Measurements from ENCODE around the gene RBM38.

DNA sequence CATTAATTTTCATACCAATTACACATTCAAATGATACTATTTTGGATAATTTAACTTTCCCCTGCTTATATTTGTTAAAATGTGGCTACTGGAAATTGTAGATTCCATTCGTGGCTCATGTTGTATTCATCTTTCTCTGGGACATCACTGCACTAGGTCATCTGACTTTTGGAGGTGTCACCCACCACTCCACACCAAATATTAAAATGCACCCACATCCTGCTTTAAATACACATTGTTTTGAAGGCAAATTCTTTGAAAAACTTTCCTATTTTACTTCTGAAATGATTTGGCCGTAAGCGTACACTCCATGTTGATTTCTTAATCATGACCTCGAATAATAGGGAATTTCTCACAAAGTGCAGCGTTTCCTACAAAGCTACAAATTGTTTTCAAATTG, 8.7 kb upstream of the RBM38 start:
- TF ChIP-seq POLR2AphosphoS5 (IDR thresholded peaks at IDR 0.05; ENCODE audit: control insufficient read depth, insufficient read depth, low read depth, low read length) = no peak
- TF ChIP-seq, protein P1, sequence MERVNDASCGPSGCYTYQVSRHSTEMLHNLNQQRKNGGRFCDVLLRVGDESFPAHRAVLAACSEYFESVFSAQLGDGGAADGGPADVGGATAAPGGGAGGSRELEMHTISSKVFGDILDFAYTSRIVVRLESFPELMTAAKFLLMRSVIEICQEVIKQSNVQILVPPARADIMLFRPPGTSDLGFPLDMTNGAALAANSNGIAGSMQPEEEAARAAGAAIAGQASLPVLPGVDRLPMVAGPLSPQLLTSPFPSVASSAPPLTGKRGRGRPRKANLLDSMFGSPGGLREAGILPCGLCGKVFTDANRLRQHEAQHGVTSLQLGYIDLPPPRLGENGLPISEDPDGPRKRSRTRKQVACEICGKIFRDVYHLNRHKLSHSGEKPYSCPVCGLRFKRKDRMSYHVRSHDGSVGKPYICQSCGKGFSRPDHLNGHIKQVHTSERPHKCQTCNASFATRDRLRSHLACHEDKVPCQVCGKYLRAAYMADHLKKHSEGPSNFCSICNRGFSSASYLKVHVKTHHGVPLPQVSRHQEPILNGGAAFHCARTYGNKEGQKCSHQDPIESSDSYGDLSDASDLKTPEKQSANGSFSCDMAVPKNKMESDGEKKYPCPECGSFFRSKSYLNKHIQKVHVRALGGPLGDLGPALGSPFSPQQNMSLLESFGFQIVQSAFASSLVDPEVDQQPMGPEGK (CRISPR knock-in tag; IDR thresholded peaks at IDR 0.05; ENCODE audit: borderline replicate concordance) = no peak
- TF ChIP-seq, protein P2, sequence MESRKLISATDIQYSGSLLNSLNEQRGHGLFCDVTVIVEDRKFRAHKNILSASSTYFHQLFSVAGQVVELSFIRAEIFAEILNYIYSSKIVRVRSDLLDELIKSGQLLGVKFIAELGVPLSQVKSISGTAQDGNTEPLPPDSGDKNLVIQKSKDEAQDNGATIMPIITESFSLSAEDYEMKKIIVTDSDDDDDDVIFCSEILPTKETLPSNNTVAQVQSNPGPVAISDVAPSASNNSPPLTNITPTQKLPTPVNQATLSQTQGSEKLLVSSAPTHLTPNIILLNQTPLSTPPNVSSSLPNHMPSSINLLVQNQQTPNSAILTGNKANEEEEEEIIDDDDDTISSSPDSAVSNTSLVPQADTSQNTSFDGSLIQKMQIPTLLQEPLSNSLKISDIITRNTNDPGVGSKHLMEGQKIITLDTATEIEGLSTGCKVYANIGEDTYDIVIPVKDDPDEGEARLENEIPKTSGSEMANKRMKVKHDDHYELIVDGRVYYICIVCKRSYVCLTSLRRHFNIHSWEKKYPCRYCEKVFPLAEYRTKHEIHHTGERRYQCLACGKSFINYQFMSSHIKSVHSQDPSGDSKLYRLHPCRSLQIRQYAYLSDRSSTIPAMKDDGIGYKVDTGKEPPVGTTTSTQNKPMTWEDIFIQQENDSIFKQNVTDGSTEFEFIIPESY (CRISPR knock-in tag; IDR thresholded peaks at IDR 0.05) = no peak
- TF ChIP-seq, protein P3, sequence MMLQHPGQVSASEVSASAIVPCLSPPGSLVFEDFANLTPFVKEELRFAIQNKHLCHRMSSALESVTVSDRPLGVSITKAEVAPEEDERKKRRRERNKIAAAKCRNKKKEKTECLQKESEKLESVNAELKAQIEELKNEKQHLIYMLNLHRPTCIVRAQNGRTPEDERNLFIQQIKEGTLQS (IDR thresholded peaks at IDR 0.05) = no peak
- TF ChIP-seq, protein P3 (CRISPR knock-in tag; conservative IDR thresholded peaks at IDR 0.05) = no peak
- TF ChIP-seq GABPA (tag; conservative IDR thresholded peaks at IDR 0.05; ENCODE audit: low read depth) = no peak
- TF ChIP-seq RCOR1 (IDR thresholded peaks at IDR 0.05; ENCODE audit: borderline replicate concordance in 1 of 2, low read depth in 2 of 2, low read length in 2 of 2) = no peak
- TF ChIP-seq, protein P4, sequence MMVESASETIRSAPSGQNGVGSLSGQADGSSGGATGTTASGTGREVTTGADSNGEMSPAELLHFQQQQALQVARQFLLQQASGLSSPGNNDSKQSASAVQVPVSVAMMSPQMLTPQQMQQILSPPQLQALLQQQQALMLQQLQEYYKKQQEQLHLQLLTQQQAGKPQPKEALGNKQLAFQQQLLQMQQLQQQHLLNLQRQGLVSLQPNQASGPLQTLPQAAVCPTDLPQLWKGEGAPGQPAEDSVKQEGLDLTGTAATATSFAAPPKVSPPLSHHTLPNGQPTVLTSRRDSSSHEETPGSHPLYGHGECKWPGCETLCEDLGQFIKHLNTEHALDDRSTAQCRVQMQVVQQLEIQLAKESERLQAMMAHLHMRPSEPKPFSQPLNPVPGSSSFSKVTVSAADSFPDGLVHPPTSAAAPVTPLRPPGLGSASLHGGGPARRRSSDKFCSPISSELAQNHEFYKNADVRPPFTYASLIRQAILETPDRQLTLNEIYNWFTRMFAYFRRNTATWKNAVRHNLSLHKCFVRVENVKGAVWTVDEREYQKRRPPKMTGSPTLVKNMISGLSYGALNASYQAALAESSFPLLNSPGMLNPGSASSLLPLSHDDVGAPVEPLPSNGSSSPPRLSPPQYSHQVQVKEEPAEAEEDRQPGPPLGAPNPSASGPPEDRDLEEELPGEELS (CRISPR knock-in tag; IDR thresholded peaks at IDR 0.05; ENCODE audit: borderline replicate concordance) = no peak
- TF ChIP-seq ZNF146 (CRISPR knock-in tag; IDR thresholded peaks at IDR 0.05; ENCODE audit: unreplicated experiment) = no peak
- TF ChIP-seq, protein P5, sequence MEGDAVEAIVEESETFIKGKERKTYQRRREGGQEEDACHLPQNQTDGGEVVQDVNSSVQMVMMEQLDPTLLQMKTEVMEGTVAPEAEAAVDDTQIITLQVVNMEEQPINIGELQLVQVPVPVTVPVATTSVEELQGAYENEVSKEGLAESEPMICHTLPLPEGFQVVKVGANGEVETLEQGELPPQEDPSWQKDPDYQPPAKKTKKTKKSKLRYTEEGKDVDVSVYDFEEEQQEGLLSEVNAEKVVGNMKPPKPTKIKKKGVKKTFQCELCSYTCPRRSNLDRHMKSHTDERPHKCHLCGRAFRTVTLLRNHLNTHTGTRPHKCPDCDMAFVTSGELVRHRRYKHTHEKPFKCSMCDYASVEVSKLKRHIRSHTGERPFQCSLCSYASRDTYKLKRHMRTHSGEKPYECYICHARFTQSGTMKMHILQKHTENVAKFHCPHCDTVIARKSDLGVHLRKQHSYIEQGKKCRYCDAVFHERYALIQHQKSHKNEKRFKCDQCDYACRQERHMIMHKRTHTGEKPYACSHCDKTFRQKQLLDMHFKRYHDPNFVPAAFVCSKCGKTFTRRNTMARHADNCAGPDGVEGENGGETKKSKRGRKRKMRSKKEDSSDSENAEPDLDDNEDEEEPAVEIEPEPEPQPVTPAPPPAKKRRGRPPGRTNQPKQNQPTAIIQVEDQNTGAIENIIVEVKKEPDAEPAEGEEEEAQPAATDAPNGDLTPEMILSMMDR (IDR thresholded peaks at IDR 0.05 in 2 of 3, conservative IDR thresholded peaks at IDR 0.05 in 1 of 3; ENCODE audit: insufficient read depth in 2 of 3, low read depth in 1 of 3, low read length in 3 of 3) = no peak
- no peak for TF ChIP-seq EP300 (IDR thresholded peaks at IDR 0.05; ENCODE audit: low read length)
- TF ChIP-seq POU5F1 (IDR thresholded peaks at IDR 0.05; ENCODE audit: borderline replicate concordance, low read depth, low read length, partially characterized antibody) = no peak
- TF ChIP-seq, protein P6, sequence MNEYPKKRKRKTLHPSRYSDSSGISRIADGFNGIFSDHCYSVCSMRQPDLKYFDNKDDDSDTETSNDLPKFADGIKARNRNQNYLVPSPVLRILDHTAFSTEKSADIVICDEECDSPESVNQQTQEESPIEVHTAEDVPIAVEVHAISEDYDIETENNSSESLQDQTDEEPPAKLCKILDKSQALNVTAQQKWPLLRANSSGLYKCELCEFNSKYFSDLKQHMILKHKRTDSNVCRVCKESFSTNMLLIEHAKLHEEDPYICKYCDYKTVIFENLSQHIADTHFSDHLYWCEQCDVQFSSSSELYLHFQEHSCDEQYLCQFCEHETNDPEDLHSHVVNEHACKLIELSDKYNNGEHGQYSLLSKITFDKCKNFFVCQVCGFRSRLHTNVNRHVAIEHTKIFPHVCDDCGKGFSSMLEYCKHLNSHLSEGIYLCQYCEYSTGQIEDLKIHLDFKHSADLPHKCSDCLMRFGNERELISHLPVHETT (CRISPR knock-in tag; conservative IDR thresholded peaks at IDR 0.05 in 1 of 2, IDR thresholded peaks at IDR 0.05 in 1 of 2) = no peak
